Activated T-cell treated with anti-CD3 and anti-CD28 coated beads, Interleukin-2, amount 50 U/mL, for 24 hours (primary cell): ENCODE data around the gene BCAS1.
"Not testable (repeated sequence)": the region's sequence is repeated elsewhere in the genome, so short reads cannot be mapped to it uniquely, and the experiment has no call there.

Source experiments
- DNase-seq: peaks from one replicate; pipeline ENCODE4 v3.0.0-alpha.2; 2020
- H3K27ac Mint-ChIP-seq: 2 replicates; pipeline ENCODE4 v1.8.0; 2020; ENCODE audit warnings: mild to moderate bottlenecking, mixed read lengths
- H3K27me3 Mint-ChIP-seq: 2 replicates; pipeline ENCODE4 v1.8.0; 2020; ENCODE audit warnings: mixed read lengths
- H3K36me3 Mint-ChIP-seq: 2 replicates; pipeline ENCODE4 v1.8.0; 2020; ENCODE audit warnings: low read depth, mixed read lengths
- H3K4me1 Mint-ChIP-seq: 2 replicates; pipeline ENCODE4 v1.8.0; 2020; ENCODE audit warnings: low read depth, mixed read lengths
- H3K4me3 Mint-ChIP-seq: 2 replicates; pipeline ENCODE4 v1.8.0; 2020; ENCODE audit warnings: mild to moderate bottlenecking, moderate library complexity, mixed read lengths
- H3K9me3 Mint-ChIP-seq: 2 replicates; pipeline ENCODE4 v1.8.0; 2020; ENCODE audit warnings: mixed read lengths

Gene BCAS1

DNA sequence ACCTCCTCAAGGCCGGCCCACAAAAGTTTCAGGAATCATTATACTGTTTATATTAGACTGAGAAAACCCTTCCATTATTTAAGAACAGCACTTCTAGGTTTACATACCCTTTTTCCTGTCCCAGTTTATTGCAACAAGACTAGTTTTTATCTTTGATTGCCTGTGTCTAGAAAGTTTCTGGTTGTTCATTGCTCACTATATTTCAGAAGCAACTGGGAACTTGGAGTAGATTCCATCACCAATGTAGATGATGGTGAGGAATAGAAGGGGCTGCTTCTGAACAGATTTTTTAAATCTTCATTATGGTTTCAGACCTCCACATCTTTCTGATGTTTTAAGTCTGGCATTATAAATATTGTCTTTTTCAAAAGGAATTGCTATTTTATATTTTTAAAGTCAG, 93.0 kb downstream of the BCAS1 start:
- peaks cover 6% of the 10 kb centered on the region for H3K27me3 Mint-ChIP-seq
- H3K9me3 Mint-ChIP-seq = peaks cover 12% of the 10 kb centered on the region
- DNase-seq = no peak
- peaks cover 9% of the 10 kb centered on the region for H3K4me1 Mint-ChIP-seq
- H3K4me3 Mint-ChIP-seq = no peak overlapping the region
- H3K27ac Mint-ChIP-seq = no peak overlapping the region
- H3K36me3 Mint-ChIP-seq = no peaks in the 10 kb centered on the region

DNA sequence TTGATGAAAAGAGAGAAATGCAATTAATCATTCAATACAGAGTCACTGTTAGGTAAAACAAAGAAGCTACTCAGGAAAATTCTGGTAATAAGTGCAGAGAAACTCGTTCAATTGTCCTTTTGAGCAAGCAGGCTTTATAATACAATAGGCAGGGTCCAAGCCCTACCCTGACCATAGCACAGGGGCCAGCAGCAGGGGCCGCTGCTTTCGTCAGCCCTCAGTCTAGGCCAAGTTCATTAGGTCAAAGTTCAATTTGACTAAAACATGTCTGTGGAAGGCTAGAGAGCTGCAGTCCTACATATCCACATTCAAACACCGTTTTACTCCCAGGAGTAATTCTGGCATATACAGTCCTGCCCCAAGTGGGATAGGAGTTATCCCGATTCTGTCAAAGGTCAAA, 94.6 kb downstream of the BCAS1 start:
- Mint-ChIP-seq H3K27me3 (no peaks in the 10 kb centered on the region), H3K36me3 (no peaks in the 10 kb centered on the region), H3K4me3 (no peak overlapping the region), H3K4me1 (no peaks in the 10 kb centered on the region), H3K27ac (no peak overlapping the region), H3K9me3 (peaks cover 12% of the 10 kb centered on the region)
- no peak for DNase-seq

DNA sequence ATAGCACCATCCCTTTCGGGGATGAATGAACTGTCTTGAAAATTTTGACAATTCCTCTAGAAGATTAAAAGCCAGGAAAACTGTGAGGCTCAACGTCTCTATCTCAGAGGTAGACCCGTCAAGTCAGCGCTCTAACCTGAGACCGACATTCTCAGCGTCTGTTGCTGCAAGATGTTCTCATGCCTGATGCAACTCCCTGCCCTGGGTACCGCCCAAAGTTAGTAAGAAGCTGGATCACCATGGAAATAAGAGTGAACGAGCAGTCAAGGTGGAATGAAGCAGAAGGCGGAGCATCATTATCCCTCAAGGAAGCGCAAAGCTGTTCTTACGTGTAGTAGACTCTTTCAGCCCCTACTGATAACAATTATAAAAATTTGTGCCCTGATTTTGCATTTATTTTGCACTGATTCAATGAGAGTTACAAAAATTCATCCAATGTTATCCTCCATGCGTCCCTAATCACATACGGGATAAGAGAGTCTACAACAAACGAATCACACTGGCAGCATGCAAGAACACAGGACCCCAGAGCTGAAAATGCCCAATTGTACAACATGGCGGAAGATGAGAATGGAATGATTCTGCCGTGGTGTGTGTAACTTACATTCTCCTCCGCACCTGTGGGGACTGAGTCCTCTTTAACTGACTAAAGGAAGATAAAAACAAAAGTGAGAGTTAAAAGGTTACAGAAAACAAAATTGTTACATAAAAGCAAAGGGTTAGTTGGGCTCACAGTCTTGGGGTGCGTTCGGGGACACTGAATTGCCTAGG, 95.4 kb downstream of the BCAS1 start:
- no peak for DNase-seq
- Mint-ChIP-seq H3K4me3 (no peak overlapping the region), H3K4me1 (no peaks in the 10 kb centered on the region), H3K36me3 (no peaks in the 10 kb centered on the region), H3K27ac (no peak overlapping the region), H3K9me3 (peaks cover 12% of the 10 kb centered on the region), H3K27me3 (no peaks in the 10 kb centered on the region)

DNA sequence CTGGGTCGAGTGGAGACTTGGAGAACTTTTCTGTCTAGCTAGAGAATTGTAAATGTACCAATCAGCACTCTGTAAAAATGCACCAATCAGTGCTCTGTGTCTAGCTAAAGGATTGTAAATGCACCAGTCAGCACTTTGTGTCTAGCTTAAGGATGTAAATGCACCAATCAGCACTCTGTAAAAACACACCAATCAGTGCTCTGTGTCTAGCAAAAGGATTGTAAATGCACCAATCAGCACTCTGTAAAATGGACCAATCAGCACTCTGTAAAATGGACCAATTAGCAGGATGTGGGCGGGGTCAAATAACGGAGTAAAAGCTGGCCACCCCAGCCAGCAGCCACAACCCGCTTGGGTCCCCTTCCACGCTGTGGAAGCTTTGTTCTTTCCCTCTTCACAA, 96.5 kb downstream of the BCAS1 start:
- H3K27me3 Mint-ChIP-seq, DNase-seq, H3K4me3 Mint-ChIP-seq, H3K4me1 Mint-ChIP-seq, H3K36me3 Mint-ChIP-seq, H3K27ac Mint-ChIP-seq: not testable (repeated sequence)
- peaks cover 12% of the 10 kb centered on the region for H3K9me3 Mint-ChIP-seq

GRCh38 chr20:53972179-53972578, 98.2 kb downstream of the BCAS1 start:
- Mint-ChIP-seq H3K36me3 (no peaks in the 10 kb centered on the region), H3K27me3 (no peaks in the 10 kb centered on the region), H3K4me3 (no peak overlapping the region), H3K4me1 (no peaks in the 10 kb centered on the region), H3K27ac (no peak overlapping the region), H3K9me3 (peaks cover 11% of the 10 kb centered on the region)
- DNase-seq = no peak

DNA sequence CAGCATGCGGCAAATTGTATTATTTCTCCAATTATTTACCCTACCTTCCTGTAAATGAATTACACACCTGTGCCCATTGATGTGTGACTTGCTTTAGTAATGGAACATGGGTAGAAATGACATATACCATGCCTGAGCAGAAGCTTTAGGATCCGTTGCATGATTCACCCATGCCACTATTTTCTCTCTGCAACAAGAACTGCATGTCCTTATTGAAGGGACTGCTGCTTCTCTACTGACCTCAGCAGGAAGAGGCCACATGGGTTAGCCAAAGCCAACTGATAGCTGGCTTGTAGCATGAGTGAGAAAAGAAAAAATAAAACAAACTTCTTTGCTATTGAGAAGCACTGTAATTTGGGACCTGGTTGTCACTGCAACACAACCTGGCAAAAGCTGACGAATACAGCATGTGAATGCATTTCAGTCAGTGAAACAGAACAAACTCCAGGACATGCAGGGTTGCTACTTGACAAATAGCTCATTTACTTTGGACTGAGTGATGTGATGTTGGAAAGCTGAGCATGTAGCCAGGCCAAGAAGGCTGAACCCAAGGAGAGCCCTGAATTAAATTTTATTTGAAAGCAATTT, 99.2 kb downstream of the BCAS1 start:
- no peaks in the 10 kb centered on the region for H3K4me1 Mint-ChIP-seq
- no peaks in the 10 kb centered on the region for H3K27me3 Mint-ChIP-seq
- H3K36me3 Mint-ChIP-seq = no peaks in the 10 kb centered on the region
- DNase-seq = no peak
- H3K9me3 Mint-ChIP-seq = peaks cover 6% of the 10 kb centered on the region
- H3K27ac Mint-ChIP-seq = no peak overlapping the region
- no peak overlapping the region for H3K4me3 Mint-ChIP-seq

GRCh38 chr20:53970232-53970631, 100.2 kb downstream of the BCAS1 start:
- no peaks in the 10 kb centered on the region for H3K27me3 Mint-ChIP-seq
- no peaks in the 10 kb centered on the region for H3K36me3 Mint-ChIP-seq
- DNase-seq = no peak
- no peak overlapping the region for H3K4me3 Mint-ChIP-seq
- H3K27ac Mint-ChIP-seq = no peak overlapping the region
- peaks cover 6% of the 10 kb centered on the region for H3K9me3 Mint-ChIP-seq
- no peaks in the 10 kb centered on the region for H3K4me1 Mint-ChIP-seq

- peaks cover 5% of the 10 kb centered on the region for H3K27me3 Mint-ChIP-seq
- H3K9me3 Mint-ChIP-seq = no peaks in the 10 kb centered on the region
- no peaks in the 10 kb centered on the region for H3K4me1 Mint-ChIP-seq
- no peak overlapping the region for H3K27ac Mint-ChIP-seq
- no peak for DNase-seq
- no peak overlapping the region for H3K4me3 Mint-ChIP-seq
- H3K36me3 Mint-ChIP-seq = no peaks in the 10 kb centered on the region
These were observed 102.9 kb downstream of the BCAS1 start for GRCh38 chr20:53967527-53967926.

DNA sequence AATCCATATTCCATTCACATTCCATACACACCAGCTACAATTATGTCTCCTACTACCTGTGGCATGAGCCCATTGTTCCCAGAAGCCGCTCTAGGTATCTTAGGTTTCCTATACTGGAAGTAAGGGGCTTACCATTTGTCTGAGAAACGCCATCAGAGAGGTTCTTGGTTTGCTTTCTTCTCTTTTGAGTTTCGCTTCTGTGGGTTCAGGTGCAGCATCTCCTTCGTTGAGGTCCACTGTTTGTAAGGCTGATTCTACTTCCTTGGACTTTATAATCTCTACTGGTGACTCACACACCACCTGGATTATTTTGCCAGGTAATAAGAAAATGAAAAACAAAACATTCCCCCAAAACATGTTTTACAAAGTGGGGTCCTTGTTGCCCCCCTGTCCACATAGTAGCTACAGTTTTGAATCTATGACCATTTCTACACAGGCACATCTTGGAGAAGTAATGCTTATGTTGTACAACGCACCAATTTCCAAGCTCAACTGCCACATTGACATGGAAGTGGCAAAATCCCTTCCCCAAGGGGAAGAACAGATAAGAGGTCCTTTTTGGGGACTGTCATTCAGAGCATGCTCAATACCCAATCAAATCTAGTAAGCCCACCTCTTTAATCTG, 103.5 kb downstream of the BCAS1 start:
- Mint-ChIP-seq H3K9me3 (no peaks in the 10 kb centered on the region), H3K27me3 (peaks cover 5% of the 10 kb centered on the region), H3K27ac (no peak overlapping the region), H3K4me1 (no peaks in the 10 kb centered on the region), H3K4me3 (no peak overlapping the region), H3K36me3 (no peaks in the 10 kb centered on the region)
- DNase-seq = no peak

- no peak overlapping the region for H3K4me3 Mint-ChIP-seq
These were observed 105.7 kb downstream of the BCAS1 start for GRCh38 chr20:53964501-53965253.

DNA sequence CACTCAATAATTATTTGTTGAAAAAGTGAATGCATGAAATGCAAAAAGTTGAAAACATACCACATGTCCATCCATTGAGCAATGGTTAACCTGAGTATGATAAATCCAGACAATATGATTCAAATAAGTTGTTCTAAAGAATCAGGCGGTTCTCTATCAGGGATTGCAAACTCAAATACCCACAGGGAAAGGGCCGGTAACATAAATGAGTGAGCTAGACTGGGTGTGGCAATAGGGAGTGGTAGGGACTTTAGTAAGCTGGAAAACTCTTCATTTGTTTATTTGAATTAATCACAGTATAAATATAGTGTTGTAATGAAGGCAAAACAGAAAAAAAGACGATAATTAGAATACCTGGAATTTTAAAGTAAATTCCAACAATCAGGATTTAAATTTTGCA, 106.3 kb downstream of the BCAS1 start:
- no peak for DNase-seq
- Mint-ChIP-seq H3K36me3 (no peaks in the 10 kb centered on the region), H3K9me3 (no peaks in the 10 kb centered on the region), H3K4me3 (no peak overlapping the region), H3K27me3 (peaks cover 15% of the 10 kb centered on the region), H3K27ac (no peak overlapping the region), H3K4me1 (no peaks in the 10 kb centered on the region)

More at GRCh38 chr20:53964501-53965253, 105.7 kb downstream of the BCAS1 start:
- Mint-ChIP-seq H3K4me1 (no peaks in the 10 kb centered on the region), H3K27me3 (peaks cover 13% of the 10 kb centered on the region), H3K9me3 (no peaks in the 10 kb centered on the region), H3K36me3 (no peaks in the 10 kb centered on the region), H3K27ac (no peak overlapping the region)
- DNase-seq = no peak

DNA sequence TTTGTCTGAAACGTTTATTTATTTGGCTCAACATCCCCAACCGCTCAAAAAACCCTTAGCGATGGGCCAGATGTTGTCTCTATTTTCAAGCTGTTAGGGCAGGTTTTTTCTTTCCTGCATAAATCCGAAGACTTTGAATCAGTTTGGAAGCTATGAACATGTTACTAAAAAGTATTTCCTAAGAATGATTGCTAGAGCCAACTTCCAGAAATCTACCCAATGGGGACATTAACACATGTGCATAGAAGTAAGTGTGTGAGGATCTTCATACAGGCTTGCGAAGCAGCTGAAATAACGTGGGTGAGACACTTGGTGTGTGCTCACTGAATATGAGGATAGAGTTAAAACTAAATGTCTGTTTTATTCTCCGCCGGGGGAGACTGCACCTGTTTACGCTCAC, 106.8 kb downstream of the BCAS1 start:
- no peaks in the 10 kb centered on the region for H3K4me1 Mint-ChIP-seq
- DNase-seq = no peak
- no peaks in the 10 kb centered on the region for H3K36me3 Mint-ChIP-seq
- no peaks in the 10 kb centered on the region for H3K9me3 Mint-ChIP-seq
- no peak overlapping the region for H3K27ac Mint-ChIP-seq
- no peak overlapping the region for H3K4me3 Mint-ChIP-seq
- H3K27me3 Mint-ChIP-seq = peaks cover 15% of the 10 kb centered on the region

DNA sequence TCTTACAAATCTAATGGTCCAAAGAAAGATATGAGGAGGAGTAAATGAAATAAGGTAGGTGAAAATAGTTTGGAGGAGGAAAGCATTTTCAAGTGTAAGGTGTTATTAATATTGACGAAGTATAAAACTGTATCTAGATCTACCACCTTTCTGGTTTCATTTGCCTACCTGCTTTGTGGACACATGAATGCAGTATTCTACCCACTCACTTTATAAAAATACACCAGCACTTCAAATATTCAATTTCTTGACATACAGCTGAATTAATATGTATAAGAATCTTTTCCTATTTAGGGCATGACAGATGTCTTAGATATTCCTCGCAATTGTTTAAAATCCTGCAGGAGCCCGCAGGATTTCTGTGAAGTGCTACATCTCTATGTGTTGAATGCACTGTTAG, 108.0 kb downstream of the BCAS1 start:
- H3K36me3 Mint-ChIP-seq = no peaks in the 10 kb centered on the region
- H3K4me3 Mint-ChIP-seq = no peak overlapping the region
- no peaks in the 10 kb centered on the region for H3K9me3 Mint-ChIP-seq

DNA sequence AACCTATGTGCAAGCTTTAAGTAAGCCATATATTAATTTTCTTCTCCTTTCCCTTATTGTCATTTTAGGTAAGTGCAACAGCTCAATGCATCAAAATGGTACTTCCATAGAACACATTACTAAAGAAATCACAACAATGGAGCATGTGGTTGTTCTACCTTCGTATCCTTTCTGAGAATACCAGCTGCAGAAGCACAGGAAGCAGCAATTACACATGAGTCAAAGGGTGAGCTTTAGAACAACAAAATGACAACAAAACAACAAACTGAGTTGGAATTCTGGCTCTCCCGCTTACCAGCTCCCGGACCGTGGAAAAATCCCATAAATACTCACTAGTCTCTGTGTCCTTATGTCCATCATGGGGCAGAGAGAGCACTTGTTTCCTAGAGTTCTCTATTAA, 108.9 kb downstream of the BCAS1 start:
- DNase-seq = no peak
- H3K36me3 Mint-ChIP-seq = no peaks in the 10 kb centered on the region
- no peak overlapping the region for H3K27ac Mint-ChIP-seq
- H3K27me3 Mint-ChIP-seq = peaks cover 15% of the 10 kb centered on the region
- no peak overlapping the region for H3K4me3 Mint-ChIP-seq
- no peaks in the 10 kb centered on the region for H3K4me1 Mint-ChIP-seq
- H3K9me3 Mint-ChIP-seq = no peaks in the 10 kb centered on the region

More for the DNA sequence above, 108.0 kb downstream of the BCAS1 start:
- no peak overlapping the region for H3K27ac Mint-ChIP-seq
- no peaks in the 10 kb centered on the region for H3K4me1 Mint-ChIP-seq
- peaks cover 15% of the 10 kb centered on the region for H3K27me3 Mint-ChIP-seq
- no peak for DNase-seq
